ENCODE data around the gene CYFIP2.
"Not testable (repeated sequence)": the region's sequence is repeated elsewhere in the genome, so short reads cannot be mapped to it uniquely, and the experiment has no call there.

CYFIP2 gene

DNA sequence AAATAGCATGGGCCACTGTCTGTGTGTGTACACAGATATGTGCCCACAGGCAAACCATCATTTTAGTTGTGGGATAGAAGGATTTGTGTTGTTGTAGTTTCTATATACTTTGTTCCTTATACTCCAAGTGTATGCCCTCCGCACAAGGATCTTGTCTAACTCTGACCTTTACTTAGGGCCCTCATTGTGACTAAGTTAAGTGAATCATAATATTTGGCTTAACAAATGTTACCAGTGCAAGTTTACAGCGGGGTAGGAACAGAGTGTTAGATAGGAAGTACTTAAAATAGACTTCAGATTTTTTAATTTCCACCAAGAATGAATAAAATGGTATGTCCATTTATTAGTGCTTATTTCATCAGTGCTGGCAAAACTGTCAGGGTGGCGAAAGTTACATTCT lies 29.5 kb upstream of the CYFIP2 start:
- no peaks in the 10 kb centered on the region for H3K9me3 ChIP-seq (ENCODE audit: control insufficient read depth in 1 of 2, low read length in 2 of 2)
- H3K36me3 ChIP-seq (ENCODE audit: control insufficient read depth in 1 of 2, insufficient read depth in 2 of 2, low read length in 2 of 2) = no peaks in the 10 kb centered on the region
- no peaks in the 10 kb centered on the region for H3K27me3 ChIP-seq (ENCODE audit: low read depth, low read length)
- no peak overlapping the region for H3K4me3 ChIP-seq (ENCODE audit: low read depth in 1 of 2, low read length in 2 of 2)
- H3K4me1 ChIP-seq (ENCODE audit: control insufficient read depth in 1 of 2, insufficient read depth in 2 of 2, low read length in 2 of 2) = no peaks in the 10 kb centered on the region
- no peak overlapping the region for H3K27ac ChIP-seq (ENCODE audit: low read length)

DNA sequence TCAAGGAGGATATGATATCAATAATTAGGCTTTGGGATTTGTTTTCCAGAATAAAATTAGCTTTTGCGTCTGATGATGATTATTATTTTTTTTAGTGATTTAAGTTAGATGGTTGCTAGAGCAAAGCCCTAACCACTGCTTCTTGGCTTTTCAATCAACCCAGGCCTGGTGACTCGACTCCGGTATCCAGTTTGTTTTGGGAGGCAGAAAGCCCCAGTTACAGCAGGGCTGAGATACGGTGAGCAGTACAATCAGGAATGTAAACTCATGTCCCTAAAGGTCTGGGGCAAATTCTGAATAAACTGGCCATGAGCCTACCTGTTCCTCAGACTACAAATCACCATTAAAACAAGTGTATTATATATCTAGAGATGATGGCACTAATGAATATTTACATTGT lies 24.4 kb upstream of the CYFIP2 start:
- Histone ChIP-seq H3K4me1 (ENCODE audit: control insufficient read depth in 1 of 2, insufficient read depth in 2 of 2, low read length in 2 of 2) (no peaks in the 10 kb centered on the region), H3K4me3 (ENCODE audit: low read depth in 1 of 2, low read length in 2 of 2) (no peak overlapping the region), H3K27me3 (ENCODE audit: low read depth, low read length) (no peaks in the 10 kb centered on the region), H3K36me3 (ENCODE audit: control insufficient read depth in 1 of 2, insufficient read depth in 2 of 2, low read length in 2 of 2) (no peaks in the 10 kb centered on the region), H3K27ac (ENCODE audit: low read length) (no peak overlapping the region), H3K9me3 (ENCODE audit: control insufficient read depth in 1 of 2, low read length in 2 of 2) (no peaks in the 10 kb centered on the region)

DNA sequence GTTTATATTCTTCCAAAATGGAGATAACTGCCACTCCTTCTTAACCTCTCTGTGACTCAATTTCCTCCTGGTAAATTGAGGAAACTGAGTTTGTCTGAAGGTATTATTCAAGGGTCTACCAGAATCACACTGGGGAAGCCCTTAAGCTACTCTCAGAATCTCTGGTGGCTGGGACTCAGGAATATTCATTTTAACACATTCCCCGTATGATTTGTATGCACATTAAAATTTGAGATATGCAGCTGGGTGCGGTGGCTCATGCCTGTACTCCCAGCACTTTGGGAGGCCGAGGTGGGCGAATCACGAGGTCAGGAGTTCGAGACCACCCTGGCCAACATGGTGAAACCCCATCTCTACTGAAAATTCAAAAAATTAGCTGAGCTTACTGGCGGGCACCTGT lies 21.2 kb upstream of the CYFIP2 start:
- not testable (repeated sequence) for H3K4me1 ChIP-seq (ENCODE audit: control insufficient read depth in 1 of 2, insufficient read depth in 2 of 2, low read length in 2 of 2); H3K36me3 ChIP-seq (ENCODE audit: control insufficient read depth in 1 of 2, insufficient read depth in 2 of 2, low read length in 2 of 2); H3K27me3 ChIP-seq (ENCODE audit: low read depth, low read length); H3K9me3 ChIP-seq (ENCODE audit: control insufficient read depth in 1 of 2, low read length in 2 of 2); H3K4me3 ChIP-seq (ENCODE audit: low read depth in 1 of 2, low read length in 2 of 2); H3K27ac ChIP-seq (ENCODE audit: low read length)

DNA sequence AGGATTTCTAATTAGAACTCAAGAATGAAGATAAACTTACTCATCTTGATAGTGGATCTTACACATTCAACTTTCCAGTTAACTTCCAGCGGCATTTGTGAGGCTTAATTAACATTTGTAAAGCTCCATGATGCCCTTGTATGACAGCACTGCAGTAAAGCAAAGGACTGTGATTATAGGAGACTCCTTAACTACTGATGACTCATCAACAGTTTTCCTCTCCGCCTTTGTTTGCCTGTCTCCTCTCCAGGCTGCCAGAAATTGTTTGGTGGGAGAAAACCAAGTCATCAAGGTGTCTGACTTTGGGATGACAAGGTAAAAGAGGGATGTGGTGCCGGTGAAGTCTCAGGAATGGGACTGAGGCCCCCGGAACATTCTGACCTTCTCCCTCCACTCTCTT lies 20.4 kb upstream of the CYFIP2 start:
- Histone ChIP-seq H3K27ac (ENCODE audit: low read length) (no peak overlapping the region), H3K36me3 (ENCODE audit: control insufficient read depth in 1 of 2, insufficient read depth in 2 of 2, low read length in 2 of 2) (no peaks in the 10 kb centered on the region), H3K9me3 (ENCODE audit: control insufficient read depth in 1 of 2, low read length in 2 of 2) (no peaks in the 10 kb centered on the region), H3K27me3 (ENCODE audit: low read depth, low read length) (no peaks in the 10 kb centered on the region), H3K4me3 (ENCODE audit: low read depth in 1 of 2, low read length in 2 of 2) (no peak overlapping the region), H3K4me1 (ENCODE audit: control insufficient read depth in 1 of 2, insufficient read depth in 2 of 2, low read length in 2 of 2) (no peaks in the 10 kb centered on the region)

DNA sequence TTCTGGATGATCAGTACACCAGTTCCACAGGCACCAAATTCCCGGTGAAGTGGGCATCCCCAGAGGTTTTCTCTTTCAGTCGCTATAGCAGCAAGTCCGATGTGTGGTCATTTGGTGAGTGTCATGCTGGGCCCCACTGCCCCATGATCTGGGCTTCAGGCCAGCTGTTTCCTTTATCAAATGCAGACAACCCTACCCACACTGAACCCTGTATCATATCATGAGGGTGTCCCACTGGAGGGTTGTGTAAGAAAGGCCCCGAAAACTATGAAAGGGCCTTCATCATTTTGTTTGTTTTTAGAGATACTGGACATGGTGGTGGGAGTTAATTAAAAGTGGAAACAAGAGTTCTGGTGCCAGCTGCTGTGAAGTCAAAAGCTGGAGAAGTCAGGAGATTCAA lies 20.0 kb upstream of the CYFIP2 start:
- Histone ChIP-seq H3K4me3 (ENCODE audit: low read depth in 1 of 2, low read length in 2 of 2) (no peak overlapping the region), H3K27me3 (ENCODE audit: low read depth, low read length) (no peaks in the 10 kb centered on the region), H3K36me3 (ENCODE audit: control insufficient read depth in 1 of 2, insufficient read depth in 2 of 2, low read length in 2 of 2) (no peaks in the 10 kb centered on the region), H3K27ac (ENCODE audit: low read length) (no peak overlapping the region), H3K4me1 (ENCODE audit: control insufficient read depth in 1 of 2, insufficient read depth in 2 of 2, low read length in 2 of 2) (no peaks in the 10 kb centered on the region), H3K9me3 (ENCODE audit: control insufficient read depth in 1 of 2, low read length in 2 of 2) (no peaks in the 10 kb centered on the region)

DNA sequence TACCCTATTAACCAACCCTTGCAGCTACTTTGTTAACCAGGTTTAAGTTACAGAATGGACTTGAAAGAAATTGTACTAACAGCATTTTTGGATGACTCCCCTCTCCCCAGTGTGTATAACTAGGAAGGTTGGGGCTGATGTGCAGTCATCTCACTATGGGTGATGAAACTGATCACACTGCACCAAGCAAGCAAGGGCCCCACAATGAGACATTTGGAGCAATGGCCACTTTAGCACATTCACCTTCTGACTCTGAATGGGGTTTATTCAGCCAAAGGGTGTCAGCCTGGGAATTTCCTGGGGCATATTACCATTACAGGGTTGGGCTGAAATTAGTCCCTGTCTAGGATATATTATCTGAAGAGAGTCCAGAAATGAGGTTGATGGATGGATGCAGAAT lies 18.7 kb upstream of the CYFIP2 start:
- H3K27ac ChIP-seq (ENCODE audit: low read length) = no peak overlapping the region
- H3K36me3 ChIP-seq (ENCODE audit: control insufficient read depth in 1 of 2, insufficient read depth in 2 of 2, low read length in 2 of 2) = no peaks in the 10 kb centered on the region
- H3K27me3 ChIP-seq (ENCODE audit: low read depth, low read length) = no peaks in the 10 kb centered on the region
- H3K4me3 ChIP-seq (ENCODE audit: low read depth in 1 of 2, low read length in 2 of 2) = no peak overlapping the region
- no peaks in the 10 kb centered on the region for H3K9me3 ChIP-seq (ENCODE audit: control insufficient read depth in 1 of 2, low read length in 2 of 2)
- H3K4me1 ChIP-seq (ENCODE audit: control insufficient read depth in 1 of 2, insufficient read depth in 2 of 2, low read length in 2 of 2) = no peaks in the 10 kb centered on the region

DNA sequence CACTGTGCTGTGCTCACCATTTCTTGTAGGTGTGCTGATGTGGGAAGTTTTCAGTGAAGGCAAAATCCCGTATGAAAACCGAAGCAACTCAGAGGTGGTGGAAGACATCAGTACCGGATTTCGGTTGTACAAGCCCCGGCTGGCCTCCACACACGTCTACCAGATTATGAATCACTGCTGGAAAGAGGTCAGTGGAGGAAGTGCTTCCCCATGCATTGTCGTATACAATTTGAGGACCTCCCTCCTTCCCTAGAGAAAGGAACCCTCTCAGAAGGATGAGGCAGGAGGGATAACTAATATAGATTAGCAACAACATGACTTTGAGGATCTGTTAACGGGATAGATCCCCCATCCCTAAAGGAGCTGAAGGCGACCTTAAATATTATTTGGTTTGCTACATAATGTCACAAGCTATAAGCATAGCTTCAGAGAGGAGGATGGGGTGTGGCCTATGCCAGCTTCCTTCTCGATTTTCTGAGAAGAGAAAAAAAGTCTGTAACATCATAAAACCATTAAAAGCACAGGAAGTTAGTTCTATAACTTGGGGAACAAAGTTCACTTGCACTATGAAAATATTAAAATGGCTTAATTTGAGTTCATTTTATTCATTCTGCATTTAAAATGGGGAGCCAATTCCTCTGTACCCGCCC lies 17.0 kb upstream of the CYFIP2 start:
- Histone ChIP-seq H3K4me3 (ENCODE audit: low read depth in 1 of 2, low read length in 2 of 2) (no peak overlapping the region), H3K27ac (ENCODE audit: low read length) (no peak overlapping the region), H3K9me3 (ENCODE audit: control insufficient read depth in 1 of 2, low read length in 2 of 2) (no peaks in the 10 kb centered on the region)

DNA sequence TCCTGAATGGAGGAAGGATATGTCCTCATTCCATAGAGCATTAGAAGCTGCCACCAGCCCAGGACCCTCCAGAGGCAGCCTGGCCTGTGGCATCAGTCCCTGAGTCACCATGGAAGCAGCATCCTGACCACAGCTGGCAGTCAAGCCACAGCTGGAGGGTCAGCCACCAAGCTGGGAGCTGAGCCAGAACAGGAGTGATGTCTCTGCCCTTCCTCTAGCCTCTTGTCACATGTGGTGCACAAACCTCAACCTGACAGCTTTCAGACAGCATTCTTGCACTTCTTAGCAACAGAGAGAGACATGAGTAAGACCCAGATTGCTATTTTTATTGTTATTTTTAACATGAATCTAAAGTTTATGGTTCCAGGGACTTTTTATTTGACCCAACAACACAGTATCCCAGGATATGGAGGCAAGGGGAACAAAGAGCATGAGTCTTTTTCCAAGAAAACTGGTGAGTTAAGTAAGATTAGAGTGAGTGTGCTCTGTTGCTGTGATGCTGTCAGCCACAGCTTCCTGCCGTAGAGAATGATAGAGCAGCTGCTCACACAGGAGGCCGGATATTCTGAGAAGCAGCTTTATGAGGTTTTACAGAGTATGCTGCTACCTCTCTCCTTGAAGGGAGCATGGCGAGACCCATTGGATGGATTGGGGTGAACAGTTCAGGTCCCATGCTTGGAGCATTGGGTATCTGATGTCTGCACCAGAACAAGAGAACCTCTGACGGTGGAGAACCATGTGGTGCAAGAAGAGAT lies 13.0 kb upstream of the CYFIP2 start:
- no peaks in the 10 kb centered on the region for H3K27me3 ChIP-seq (ENCODE audit: low read depth, low read length)
- no peak overlapping the region for H3K27ac ChIP-seq (ENCODE audit: low read length)
- no peaks in the 10 kb centered on the region for H3K36me3 ChIP-seq (ENCODE audit: control insufficient read depth in 1 of 2, insufficient read depth in 2 of 2, low read length in 2 of 2)
- no peaks in the 10 kb centered on the region for H3K4me1 ChIP-seq (ENCODE audit: control insufficient read depth in 1 of 2, insufficient read depth in 2 of 2, low read length in 2 of 2)
- H3K9me3 ChIP-seq (ENCODE audit: control insufficient read depth in 1 of 2, low read length in 2 of 2) = no peaks in the 10 kb centered on the region
- no peak overlapping the region for H3K4me3 ChIP-seq (ENCODE audit: low read depth in 1 of 2, low read length in 2 of 2)

More for the DNA sequence above, 17.0 kb upstream of the CYFIP2 start:
- Histone ChIP-seq H3K4me1 (ENCODE audit: control insufficient read depth in 1 of 2, insufficient read depth in 2 of 2, low read length in 2 of 2) (no peaks in the 10 kb centered on the region), H3K27me3 (ENCODE audit: low read depth, low read length) (no peaks in the 10 kb centered on the region), H3K36me3 (ENCODE audit: control insufficient read depth in 1 of 2, insufficient read depth in 2 of 2, low read length in 2 of 2) (no peaks in the 10 kb centered on the region)

DNA sequence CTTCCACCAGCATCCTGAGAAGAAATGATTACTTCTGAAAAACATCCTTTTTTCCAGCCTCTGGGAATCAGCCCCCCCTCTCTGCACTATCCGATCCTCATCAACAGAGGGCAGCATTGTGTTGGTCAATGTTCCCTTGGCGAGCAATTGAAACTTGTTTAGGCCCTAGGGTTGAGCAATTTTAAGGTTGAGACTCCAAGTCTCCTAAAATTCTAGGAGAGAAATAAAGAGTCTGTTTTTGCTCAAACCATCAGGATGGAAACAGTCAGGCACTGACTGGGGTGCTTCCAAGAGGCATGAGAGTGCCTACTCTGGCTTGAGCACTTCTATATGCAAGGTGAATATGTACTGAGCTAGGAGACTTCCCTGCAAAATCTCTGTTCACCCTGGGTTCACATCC lies 12.4 kb upstream of the CYFIP2 start:
- Histone ChIP-seq H3K4me1 (ENCODE audit: control insufficient read depth in 1 of 2, insufficient read depth in 2 of 2, low read length in 2 of 2) (no peaks in the 10 kb centered on the region), H3K9me3 (ENCODE audit: control insufficient read depth in 1 of 2, low read length in 2 of 2) (no peaks in the 10 kb centered on the region), H3K4me3 (ENCODE audit: low read depth in 1 of 2, low read length in 2 of 2) (no peak overlapping the region), H3K36me3 (ENCODE audit: control insufficient read depth in 1 of 2, insufficient read depth in 2 of 2, low read length in 2 of 2) (no peaks in the 10 kb centered on the region), H3K27ac (ENCODE audit: low read length) (no peak overlapping the region), H3K27me3 (ENCODE audit: low read depth, low read length) (no peaks in the 10 kb centered on the region)

DNA sequence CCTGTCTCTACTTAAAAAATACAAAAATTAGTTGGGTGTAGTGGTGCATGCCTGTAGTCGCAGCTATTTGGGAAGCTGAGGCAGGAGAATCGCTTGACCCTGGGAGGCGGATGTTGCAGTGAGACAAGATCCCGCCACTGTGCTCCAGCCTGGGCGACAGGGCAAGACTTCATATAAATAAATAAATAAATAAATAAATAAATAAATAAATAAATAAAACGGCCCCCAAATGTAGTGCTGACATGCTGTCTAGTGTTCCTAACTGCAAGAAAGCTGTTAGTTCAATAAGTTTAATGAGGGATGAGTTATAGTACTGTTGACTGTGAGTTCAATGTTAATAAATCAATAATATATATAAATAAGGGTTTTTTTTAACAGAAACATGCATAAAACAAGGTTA lies 7.5 kb upstream of the CYFIP2 start:
- H3K9me3 ChIP-seq (ENCODE audit: control insufficient read depth in 1 of 2, low read length in 2 of 2) = no peaks in the 10 kb centered on the region
- H3K27ac ChIP-seq (ENCODE audit: low read length) = no peak overlapping the region
- no peaks in the 10 kb centered on the region for H3K27me3 ChIP-seq (ENCODE audit: low read depth, low read length)
- no peak overlapping the region for H3K4me3 ChIP-seq (ENCODE audit: low read depth in 1 of 2, low read length in 2 of 2)
- H3K36me3 ChIP-seq (ENCODE audit: control insufficient read depth in 1 of 2, insufficient read depth in 2 of 2, low read length in 2 of 2) = no peaks in the 10 kb centered on the region
- H3K4me1 ChIP-seq (ENCODE audit: control insufficient read depth in 1 of 2, insufficient read depth in 2 of 2, low read length in 2 of 2) = no peaks in the 10 kb centered on the region

DNA sequence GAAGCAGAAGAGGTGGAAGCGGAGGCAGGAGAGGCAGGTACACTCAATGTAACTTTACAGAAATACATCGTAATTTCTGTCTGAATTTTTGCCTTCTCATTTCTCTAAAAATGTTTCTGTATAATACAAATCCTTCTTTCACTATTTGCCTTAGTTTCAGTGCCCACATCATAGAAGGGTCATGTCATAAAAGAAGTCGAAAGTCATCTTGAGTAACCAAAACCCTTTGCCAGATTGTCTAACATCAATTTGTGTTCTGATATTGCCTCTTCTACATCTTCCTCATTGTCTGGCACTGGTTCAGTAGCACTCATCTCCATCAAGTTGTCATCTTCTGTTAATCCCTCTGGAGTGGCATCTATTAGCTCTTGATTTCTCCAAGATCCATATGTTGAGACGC lies 6.2 kb upstream of the CYFIP2 start:
- Histone ChIP-seq H3K27ac (ENCODE audit: low read length) (no peak overlapping the region), H3K27me3 (ENCODE audit: low read depth, low read length) (no peaks in the 10 kb centered on the region), H3K36me3 (ENCODE audit: control insufficient read depth in 1 of 2, insufficient read depth in 2 of 2, low read length in 2 of 2) (no peaks in the 10 kb centered on the region), H3K4me1 (ENCODE audit: control insufficient read depth in 1 of 2, insufficient read depth in 2 of 2, low read length in 2 of 2) (no peaks in the 10 kb centered on the region), H3K4me3 (ENCODE audit: low read depth in 1 of 2, low read length in 2 of 2) (no peak overlapping the region), H3K9me3 (ENCODE audit: control insufficient read depth in 1 of 2, low read length in 2 of 2) (no peaks in the 10 kb centered on the region)
